Measurements from ENCODE around the gene GORASP2. TPM values are rescaled to one million over a fixed set of nuclear protein-coding genes. Genes with fewer than 3 reads are reported as not detected.
A peak's percentile ranks its signal among the peaks of the same experiment; 100 is the strongest.

Gene GORASP2
- total RNA-seq, 1 experiment from 2014 or later, result 102 TPM

DNA sequence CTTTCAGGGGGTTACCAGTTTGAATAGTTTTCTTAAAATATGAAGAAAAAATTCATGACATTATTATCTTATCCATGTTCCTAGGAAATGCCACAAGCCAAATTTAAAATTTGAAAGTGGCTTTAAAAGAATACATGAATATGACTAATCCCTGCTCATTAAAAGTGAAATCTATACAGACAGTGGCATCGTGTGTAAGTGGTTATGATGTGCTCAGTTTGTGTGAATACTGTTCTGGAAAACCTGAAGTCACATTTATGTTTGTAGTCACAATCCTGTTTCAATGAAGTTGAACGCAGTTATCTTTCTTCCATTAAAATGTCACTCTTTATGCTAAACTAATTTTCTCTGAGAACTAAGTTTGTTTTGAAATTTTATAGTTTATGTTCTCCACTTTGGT lies 75.8 kb downstream of the GORASP2 start (continued):
- TF ChIP-seq, protein P1, sequence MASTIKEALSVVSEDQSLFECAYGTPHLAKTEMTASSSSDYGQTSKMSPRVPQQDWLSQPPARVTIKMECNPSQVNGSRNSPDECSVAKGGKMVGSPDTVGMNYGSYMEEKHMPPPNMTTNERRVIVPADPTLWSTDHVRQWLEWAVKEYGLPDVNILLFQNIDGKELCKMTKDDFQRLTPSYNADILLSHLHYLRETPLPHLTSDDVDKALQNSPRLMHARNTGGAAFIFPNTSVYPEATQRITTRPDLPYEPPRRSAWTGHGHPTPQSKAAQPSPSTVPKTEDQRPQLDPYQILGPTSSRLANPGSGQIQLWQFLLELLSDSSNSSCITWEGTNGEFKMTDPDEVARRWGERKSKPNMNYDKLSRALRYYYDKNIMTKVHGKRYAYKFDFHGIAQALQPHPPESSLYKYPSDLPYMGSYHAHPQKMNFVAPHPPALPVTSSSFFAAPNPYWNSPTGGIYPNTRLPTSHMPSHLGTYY (CRISPR knock-in tag; IDR thresholded peaks at IDR 0.05), result no peak
- no peak for TF ChIP-seq SOX15 (CRISPR knock-in tag; IDR thresholded peaks at IDR 0.05)
- TF ChIP-seq FOXK1 (CRISPR knock-in tag; IDR thresholded peaks at IDR 0.05), result no peak
- no peak for TF ChIP-seq NFATC4 (CRISPR knock-in tag; IDR thresholded peaks at IDR 0.05)
- TF ChIP-seq NFE2L1 (CRISPR knock-in tag; IDR thresholded peaks at IDR 0.05), result no peak
- TF ChIP-seq GRHL2 (CRISPR knock-in tag; IDR thresholded peaks at IDR 0.05; ENCODE audit: insufficient replicate concordance, severe bottlenecking), result no peak

- no peak for TF ChIP-seq ELF4 (CRISPR knock-in tag; IDR thresholded peaks at IDR 0.05; ENCODE audit: low read depth)
- no peak for TF ChIP-seq ARID4B (CRISPR knock-in tag; IDR thresholded peaks at IDR 0.05; ENCODE audit: borderline replicate concordance)
- no peak for TF ChIP-seq HMGXB4 (CRISPR knock-in tag; IDR thresholded peaks at IDR 0.05)
- no peak for TF ChIP-seq RELA (CRISPR knock-in tag; IDR thresholded peaks at IDR 0.05; ENCODE audit: borderline replicate concordance)
- TF ChIP-seq NFATC4 (CRISPR knock-in tag; IDR thresholded peaks at IDR 0.05), result no peak
- TF ChIP-seq ZNF121 (CRISPR knock-in tag; IDR thresholded peaks at IDR 0.05), result no peak
- TF ChIP-seq ESRRA (CRISPR knock-in tag; IDR thresholded peaks at IDR 0.05; ENCODE audit: borderline replicate concordance), result no peak
- no peak for TF ChIP-seq CDX4 (CRISPR knock-in tag; IDR thresholded peaks at IDR 0.05; ENCODE audit: borderline replicate concordance)
- TF ChIP-seq ZNF263 (CRISPR knock-in tag; IDR thresholded peaks at IDR 0.05; ENCODE audit: low read depth), result no peak
- TF ChIP-seq, protein P1 (CRISPR knock-in tag; IDR thresholded peaks at IDR 0.05), result no peak
- TF ChIP-seq FOXK1 (CRISPR knock-in tag; IDR thresholded peaks at IDR 0.05), result no peak
- no peak for ATAC-seq
- no peaks in the 10 kb centered on the region for H3K9me3 Mint-ChIP-seq
- no peak overlapping the region for H3K4me3 Mint-ChIP-seq
- H3K4me1 Mint-ChIP-seq, result no peaks in the 10 kb centered on the region
- H3K27ac Mint-ChIP-seq, result peak overlapping the region; percentile 69
- DNase-seq (ENCODE audit: low spot score), result no peak
- peaks cover 44% of the 10 kb centered on the region for H3K36me3 Mint-ChIP-seq
- ChIA-PET POLR2A (no interaction called here), CTCF (interaction anchor here (1.4 kb wide), 1 partner anchor 36 kb away, joined by 4 read pairs; no protein-coding TSS in a partner anchor)
- H3K27me3 Mint-ChIP-seq (ENCODE audit: low read depth), result no peaks in the 10 kb centered on the region
These were observed 79.6 kb downstream of the GORASP2 start for GRCh38 chr2:171008550-171009205.

All from WTC11 (cell line).